Subcutaneous abdominal adipose tissue (tissue), 5 donors: ENCODE results near the gene ISM2.
A peak's percentile ranks its signal among the peaks of the same experiment; 100 is the strongest.

Source experiments
- H3K27ac ChIP-seq: one replicate; pipeline ENCODE4 v1.7.0; 2013; ENCODE audit warnings: low read depth, mild to moderate bottlenecking, inconsistent platforms, low read length, moderate library complexity
- H3K27me3 ChIP-seq, 5 donors: one replicate each; pipeline ENCODE4 v1.7.0; 2013; ENCODE audit warnings: low read length in 5 of 5, inconsistent platforms in 1 of 5; ENCODE audit not compliant: control insufficient read depth in 5 of 5, insufficient read depth in 4 of 5
- H3K36me3 ChIP-seq, 5 donors: one replicate each; pipeline ENCODE4 v1.7.0; 2013; ENCODE audit warnings: low read length in 5 of 5; ENCODE audit not compliant: control insufficient read depth in 5 of 5, insufficient read depth in 5 of 5
- H3K4me1 ChIP-seq, 5 donors: one replicate each; pipeline ENCODE4 v1.7.0; 2013; ENCODE audit warnings: low read length in 5 of 5, mild to moderate bottlenecking in 3 of 5, moderate library complexity in 1 of 5; ENCODE audit not compliant: control insufficient read depth in 5 of 5, insufficient read depth in 5 of 5
- H3K4me3 ChIP-seq, 5 donors: one replicate each; pipeline ENCODE4 v1.7.0; 2013; ENCODE audit warnings: low read length in 5 of 5, low read depth in 1 of 5
- H3K9ac ChIP-seq, 5 donors: one replicate each; pipeline ENCODE4 v1.7.0; 2013; ENCODE audit warnings: low read length in 5 of 5, mild to moderate bottlenecking in 4 of 5, moderate library complexity in 3 of 5
- H3K9me3 ChIP-seq, 5 donors: one replicate each; pipeline ENCODE4 v1.7.0; 2013; ENCODE audit warnings: low read length in 5 of 5; ENCODE audit not compliant: control insufficient read depth in 5 of 5
- donor health status: healthy.
- donor health status: healthy.
- donor health status: healthy.
- donor health status: healthy.
- donor health status: healthy.

The ISM2 gene

GRCh38 chr14:77509366-77509765, 10.8 kb upstream of the ISM2 start:
- H3K27ac ChIP-seq, result no peak overlapping the region
- H3K9ac ChIP-seq, result no peak overlapping the region
- peaks cover 0 to 11% (median 9%) of the 10 kb centered on the region in 5 donors for H3K4me1 ChIP-seq
- no peaks in the 10 kb centered on the region for H3K9me3 ChIP-seq
- H3K36me3 ChIP-seq, result peaks cover 10 to 51% (median 44%) of the 10 kb centered on the region in 5 donors
- no peaks in the 10 kb centered on the region for H3K27me3 ChIP-seq
- H3K4me3 ChIP-seq, result no peak overlapping the region

DNA sequence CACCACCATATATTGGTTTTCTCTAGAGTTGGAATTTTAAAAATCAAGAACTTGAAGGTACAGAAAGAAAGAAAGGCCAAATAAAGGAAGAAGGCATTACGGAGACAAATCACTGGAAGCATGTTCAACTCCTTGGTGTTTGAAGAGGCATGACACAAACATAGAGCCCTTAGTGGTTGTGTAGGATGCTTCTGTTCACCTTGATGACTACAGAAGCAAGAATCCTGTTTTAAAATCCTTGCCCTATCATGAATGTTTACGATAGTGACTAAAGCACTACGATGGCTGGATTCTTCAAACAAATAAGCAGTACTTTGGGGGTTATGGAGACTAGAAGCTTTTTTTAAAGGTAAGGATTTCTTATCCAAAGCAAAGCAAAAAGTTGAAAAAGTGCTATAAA, 10.3 kb upstream of the ISM2 start:
- no peaks in the 10 kb centered on the region for H3K9me3 ChIP-seq
- peaks cover 0 to 11% (median 9%) of the 10 kb centered on the region in 5 donors for H3K4me1 ChIP-seq
- peaks cover 7 to 48% (median 44%) of the 10 kb centered on the region in 5 donors for H3K36me3 ChIP-seq
- no peak overlapping the region for H3K9ac ChIP-seq
- peak overlapping the region; percentile 43 for H3K27ac ChIP-seq
- H3K4me3 ChIP-seq, result no peak overlapping the region
- H3K27me3 ChIP-seq, result no peaks in the 10 kb centered on the region

GRCh38 chr14:77508249-77508648, 9.6 kb upstream of the ISM2 start:
- Histone ChIP-seq H3K27me3 (no peaks in the 10 kb centered on the region), H3K9me3 (peaks cover 0 to under 1% (median 0%) of the 10 kb centered on the region in 5 donors), H3K4me1 (peaks cover 0 to 11% (median 9%) of the 10 kb centered on the region in 5 donors), H3K27ac (peak overlapping the region; percentile 43), H3K4me3 (no peak overlapping the region), H3K9ac (no peak overlapping the region), H3K36me3 (peaks cover 7 to 48% (median 43%) of the 10 kb centered on the region in 5 donors)

- H3K27ac ChIP-seq, result no peak overlapping the region
- peaks cover 0 to 2% (median 0%) of the 10 kb centered on the region in 5 donors for H3K9me3 ChIP-seq
- H3K4me3 ChIP-seq, result no peak overlapping the region
- peaks cover 0 to 11% (median 9%) of the 10 kb centered on the region in 5 donors for H3K4me1 ChIP-seq
- peaks cover 7 to 48% (median 43%) of the 10 kb centered on the region in 5 donors for H3K36me3 ChIP-seq
- no peak overlapping the region for H3K9ac ChIP-seq
- H3K27me3 ChIP-seq, result no peaks in the 10 kb centered on the region
Measured at GRCh38 chr14:77507762-77508161, 9.1 kb upstream of the ISM2 start.

DNA sequence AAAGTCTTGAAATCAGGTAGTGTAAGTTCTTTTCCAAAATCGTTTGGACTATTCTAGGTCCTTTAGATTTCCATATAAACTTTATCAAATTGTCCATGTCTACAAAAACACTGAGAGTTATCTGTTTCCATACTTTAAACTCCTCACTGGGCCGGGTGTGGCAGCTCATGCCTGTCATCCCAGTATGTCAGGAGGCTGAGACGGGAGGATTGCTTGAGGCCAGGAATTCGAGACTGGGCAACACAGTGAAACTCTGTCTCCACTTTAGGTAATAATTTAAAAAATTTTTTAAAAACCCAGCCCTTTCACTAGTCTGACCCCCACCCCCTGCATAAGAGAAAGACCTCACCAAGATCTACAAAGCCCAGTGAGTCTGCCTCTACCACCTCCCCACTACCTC, 6.4 kb upstream of the ISM2 start:
- Histone ChIP-seq H3K4me1 (peaks cover 0 to 11% (median 9%) of the 10 kb centered on the region in 5 donors), H3K4me3 (no peak overlapping the region), H3K36me3 (peaks cover 4 to 24% (median 19%) of the 10 kb centered on the region in 5 donors), H3K27me3 (peaks cover under 1 to 4% (median 2%) of the 10 kb centered on the region in 5 donors), H3K27ac (no peak overlapping the region), H3K9me3 (peaks cover 0 to 2% (median 0%) of the 10 kb centered on the region in 5 donors), H3K9ac (no peak overlapping the region)

- Histone ChIP-seq H3K27ac (no peak overlapping the region), H3K36me3 (peaks cover 0 to 14% (median 10%) of the 10 kb centered on the region in 5 donors), H3K27me3 (peaks cover 7 to 19% (median 15%) of the 10 kb centered on the region in 5 donors), H3K4me1 (peaks cover under 1 to 17% (median 14%) of the 10 kb centered on the region in 5 donors), H3K9ac (no peak overlapping the region), H3K9me3 (peaks cover 0 to 2% (median 0%) of the 10 kb centered on the region in 5 donors), H3K4me3 (no peak overlapping the region)
Measured at GRCh38 chr14:77503138-77503537, 4.5 kb upstream of the ISM2 start.

- peaks cover 0 to 2% (median 0%) of the 10 kb centered on the region in 5 donors for H3K9me3 ChIP-seq
- peaks cover 0 to 9% (median 5%) of the 10 kb centered on the region in 5 donors for H3K36me3 ChIP-seq
- H3K27ac ChIP-seq, result no peak overlapping the region
- no peak overlapping the region for H3K9ac ChIP-seq
- no peak overlapping the region for H3K4me3 ChIP-seq
- H3K4me1 ChIP-seq, result peaks cover 5 to 18% (median 15%) of the 10 kb centered on the region in 5 donors
- H3K27me3 ChIP-seq, result peaks cover 11 to 24% (median 20%) of the 10 kb centered on the region in 5 donors
Measured at GRCh38 chr14:77502109-77502782, 3.6 kb upstream of the ISM2 start.

DNA sequence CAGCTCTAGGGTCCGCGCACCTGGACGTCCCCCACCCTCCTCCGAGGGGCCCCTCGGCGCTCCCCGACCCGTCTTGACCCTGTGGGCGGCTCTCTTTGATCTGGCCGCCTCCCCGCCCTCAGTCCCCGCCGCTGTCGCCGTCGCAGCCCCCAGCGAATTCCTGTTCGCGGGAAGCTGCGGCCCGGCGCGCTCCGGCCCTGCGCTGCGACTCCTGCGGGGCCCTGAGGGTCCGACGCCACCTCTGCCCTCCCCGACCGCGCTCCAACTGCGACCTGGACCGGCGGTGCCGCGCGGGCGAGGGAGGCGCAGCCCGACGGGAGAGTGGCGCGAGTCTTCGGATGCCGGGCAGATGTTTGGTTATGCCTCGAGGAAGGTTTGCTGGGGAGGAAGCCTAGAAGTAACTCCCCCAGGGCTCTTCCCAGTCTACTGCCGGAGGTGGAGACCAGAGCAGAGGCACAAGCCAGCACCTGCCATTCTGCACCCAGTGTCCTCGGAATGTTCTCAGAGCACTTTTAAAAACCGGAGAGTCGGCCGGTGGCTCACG, 440 bp upstream of the ISM2 start:
- Histone ChIP-seq H3K27me3 (peaks cover 11 to 26% (median 20%) of the 10 kb centered on the region in 5 donors), H3K4me1 (peaks cover 5 to 18% (median 15%) of the 10 kb centered on the region in 5 donors), H3K9me3 (peaks cover 0 to 2% (median 0%) of the 10 kb centered on the region in 5 donors), H3K27ac (no peak overlapping the region), H3K9ac (no peak overlapping the region), H3K36me3 (no peaks in the 10 kb centered on the region), H3K4me3 (peak overlapping the region in 4 of 5 donors; percentile 36 to 67 (median 56))

DNA sequence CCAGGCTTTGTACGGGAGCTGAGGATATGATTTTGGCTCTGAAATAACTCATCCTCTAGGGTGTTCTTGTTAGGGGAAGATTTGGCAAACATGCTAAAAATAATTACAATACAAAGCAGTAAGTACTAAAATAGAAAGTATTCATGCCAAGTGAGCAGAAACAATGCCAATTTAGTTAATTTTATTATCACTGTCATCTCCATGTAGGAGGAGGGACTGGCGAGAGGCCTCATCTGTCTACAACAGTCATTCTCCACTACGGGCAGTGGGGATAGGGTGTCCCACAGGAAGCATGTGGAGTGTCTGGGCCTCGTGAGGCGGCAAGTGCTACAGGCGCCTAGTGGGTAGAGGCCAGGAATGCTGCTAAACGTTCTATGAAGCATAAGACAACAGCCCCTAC, 3.3 kb downstream of the ISM2 start:
- peaks cover 5 to 18% (median 15%) of the 10 kb centered on the region in 5 donors for H3K4me1 ChIP-seq
- peaks cover 11 to 25% (median 20%) of the 10 kb centered on the region in 5 donors for H3K27me3 ChIP-seq
- no peaks in the 10 kb centered on the region for H3K9me3 ChIP-seq
- no peak overlapping the region for H3K9ac ChIP-seq
- H3K27ac ChIP-seq, result no peak overlapping the region
- H3K4me3 ChIP-seq, result no peak overlapping the region
- no peaks in the 10 kb centered on the region for H3K36me3 ChIP-seq

- Histone ChIP-seq H3K27me3 (peaks cover 0 to 2% (median 0%) of the 10 kb centered on the region in 5 donors), H3K36me3 (no peaks in the 10 kb centered on the region), H3K27ac (no peak overlapping the region), H3K4me1 (no peaks in the 10 kb centered on the region), H3K9ac (no peak overlapping the region), H3K4me3 (no peak overlapping the region), H3K9me3 (no peaks in the 10 kb centered on the region)
Measured at GRCh38 chr14:77491056-77491455, 7.6 kb downstream of the ISM2 start.
